Sigmoid colon (tissue), 4 donors: ENCODE results near the gene NFATC2IP.

Experiments
- CTCF ChIP-seq, 4 experiments: fragments of 450-650 bp in 3 of 4; fragments of 200-600 bp in 1 of 4; IDR thresholded peaks; one replicate each; pipeline ENCODE4 v1.5.1; 2016 to 2019; ENCODE audit warnings: antibody characterized with exemption in 4 of 4, mild to moderate bottlenecking in 3 of 4, moderate library complexity in 2 of 4
- EP300 ChIP-seq, 4 donors: sonication (generic); formaldehyde crosslinking; IDR thresholded peaks; one replicate each; pipeline ENCODE4 v1.6.1; 2017; ENCODE audit warnings: antibody characterized with exemption in 4 of 4
- POLR2AphosphoS5 ChIP-seq, 4 donors: sonication (generic); formaldehyde crosslinking; IDR thresholded peaks; one replicate each; pipeline ENCODE4 v1.6.1; 2017; ENCODE audit warnings: antibody characterized with exemption in 4 of 4

GRCh38 chr16:28905800-28906372 lies 44.9 kb upstream of the NFATC2IP start:
- TF ChIP-seq CTCF (IDR thresholded peaks at IDR 0.05): no peak
- TF ChIP-seq EP300 (IDR thresholded peaks at IDR 0.05): no peak
- TF ChIP-seq POLR2AphosphoS5 (IDR thresholded peaks at IDR 0.05): no peak
